SH-SY5Y (cell line): ENCODE results near the gene SHANK1.

Experiments used
- GATA2 ChIP-seq: IDR thresholded peaks from 2 replicates; pipeline ENCODE4 v1.6.1; 2011; ENCODE audit warnings: mild to moderate bottlenecking, low read depth, low read length
- GATA3 ChIP-seq: IDR thresholded peaks from 2 replicates; pipeline ENCODE4 v1.6.1; 2011; ENCODE audit warnings: low read depth, mild to moderate bottlenecking, low read length, moderate library complexity

The SHANK1 gene

DNA sequence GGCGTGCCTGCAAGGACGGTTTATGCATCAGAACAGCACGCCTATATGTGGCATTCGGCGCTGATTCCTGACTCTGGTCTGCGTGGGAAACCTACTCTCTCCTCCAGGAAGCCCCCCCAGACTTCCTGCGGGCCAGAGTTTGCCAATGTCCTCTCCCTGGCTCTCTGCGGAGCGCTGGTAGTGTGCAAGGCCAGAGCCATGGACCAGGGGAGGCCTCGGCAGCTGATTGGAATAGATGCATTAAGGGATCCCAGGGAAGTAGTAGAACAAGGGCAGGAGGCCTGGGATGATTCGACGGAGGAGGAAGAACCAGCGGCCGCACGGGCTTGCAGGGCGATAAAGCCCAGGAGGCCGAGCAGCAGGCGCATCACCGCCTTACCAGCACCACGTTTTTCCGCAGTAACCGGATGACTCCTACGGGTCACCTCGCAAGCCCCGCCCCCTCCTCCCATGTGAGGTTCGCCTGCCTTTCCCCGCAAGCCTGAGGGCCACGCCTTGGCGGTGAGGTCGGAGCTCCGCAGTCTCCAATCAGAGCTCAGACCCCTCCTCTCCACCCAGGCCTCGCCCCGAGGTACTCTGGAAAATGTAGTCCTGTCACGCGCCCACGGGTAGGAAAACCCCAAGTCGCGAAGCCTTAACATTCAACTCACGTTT is 8.6 kb upstream of the SHANK1 start:
- TF ChIP-seq GATA2 = no peak

DNA sequence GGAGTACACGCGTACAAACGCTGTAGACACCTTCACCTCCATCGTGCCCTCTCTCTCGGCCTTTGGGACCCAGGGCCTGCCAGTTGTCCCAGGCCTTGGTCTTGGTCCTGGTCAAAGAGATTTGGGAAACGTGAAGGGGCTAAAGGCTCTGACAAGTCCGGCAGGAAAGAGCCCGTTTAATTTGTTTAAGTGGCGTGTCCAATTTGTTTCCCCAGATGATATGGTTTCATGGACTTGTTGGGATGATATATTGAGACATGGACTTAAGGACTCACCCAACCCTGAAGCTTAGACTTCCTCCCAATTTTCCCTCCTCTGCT is 6.3 kb upstream of the SHANK1 start:
- TF ChIP-seq GATA3 (no peak), GATA2 (no peak)

DNA sequence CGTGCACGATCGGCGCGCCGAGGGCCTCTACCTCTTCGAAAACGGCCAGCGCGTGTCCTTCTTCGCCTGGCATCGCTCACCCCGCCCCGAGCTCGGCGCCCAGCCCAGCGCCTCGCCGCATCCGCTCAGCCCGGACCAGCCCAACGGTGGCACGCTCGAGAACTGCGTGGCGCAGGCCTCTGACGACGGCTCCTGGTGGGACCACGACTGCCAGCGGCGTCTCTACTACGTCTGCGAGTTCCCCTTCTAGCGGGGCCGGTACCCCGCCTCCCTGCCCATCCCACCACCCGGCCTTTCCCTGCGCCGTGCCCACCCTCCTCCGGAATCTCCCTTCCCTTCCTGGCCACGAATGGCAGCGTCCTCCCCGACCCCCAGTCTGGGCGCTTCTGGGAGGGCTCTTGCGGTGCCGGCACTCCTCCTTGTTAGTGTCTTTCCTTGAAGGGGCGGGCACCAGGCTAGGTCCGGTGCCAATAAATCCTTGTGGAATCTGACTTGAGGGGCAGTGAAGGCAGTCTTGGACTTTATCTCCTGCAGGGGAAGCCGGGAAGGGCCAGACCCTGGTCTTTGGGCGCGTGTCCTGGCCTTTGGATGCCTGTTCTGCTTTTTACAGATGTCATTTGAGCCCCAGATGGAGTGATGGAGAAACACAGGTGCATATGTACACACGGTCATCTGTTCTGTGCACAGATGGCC is 5.8 kb upstream of the SHANK1 start:
- TF ChIP-seq GATA2 (no peak), GATA3 (no peak)

DNA sequence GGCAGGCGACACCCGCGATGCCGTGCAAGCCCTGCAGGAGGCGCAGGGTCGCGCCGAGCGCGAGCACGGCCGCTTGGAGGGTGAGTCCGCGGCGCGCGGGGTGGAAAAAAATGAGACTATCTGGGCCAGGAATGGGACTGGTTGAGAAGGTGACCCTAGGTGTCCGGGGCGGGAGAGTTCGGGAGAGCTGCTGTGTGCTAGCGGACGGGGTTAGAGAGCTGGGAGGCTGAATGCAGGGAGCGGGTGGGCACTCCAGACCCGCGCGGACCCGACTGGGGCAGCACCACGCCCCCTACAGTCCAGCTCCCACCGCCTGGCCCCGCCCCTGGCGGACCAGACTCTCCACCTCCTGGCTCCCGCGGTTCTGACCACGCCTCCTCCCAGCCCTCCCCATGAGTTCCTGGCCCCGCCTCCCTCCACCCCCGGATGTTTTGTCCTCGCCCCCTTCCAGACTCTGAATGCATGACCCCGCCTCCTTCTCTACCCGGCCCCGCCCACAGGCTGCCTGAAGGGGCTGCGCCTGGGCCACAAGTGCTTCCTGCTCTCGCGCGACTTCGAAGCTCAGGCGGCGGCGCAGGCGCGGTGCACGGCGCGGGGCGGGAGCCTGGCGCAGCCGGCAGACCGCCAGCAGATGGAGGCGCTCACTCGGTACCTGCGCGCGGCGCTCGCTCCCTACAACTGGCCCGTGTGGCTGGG is 5.1 kb upstream of the SHANK1 start:
- TF ChIP-seq GATA2 = no peak

DNA sequence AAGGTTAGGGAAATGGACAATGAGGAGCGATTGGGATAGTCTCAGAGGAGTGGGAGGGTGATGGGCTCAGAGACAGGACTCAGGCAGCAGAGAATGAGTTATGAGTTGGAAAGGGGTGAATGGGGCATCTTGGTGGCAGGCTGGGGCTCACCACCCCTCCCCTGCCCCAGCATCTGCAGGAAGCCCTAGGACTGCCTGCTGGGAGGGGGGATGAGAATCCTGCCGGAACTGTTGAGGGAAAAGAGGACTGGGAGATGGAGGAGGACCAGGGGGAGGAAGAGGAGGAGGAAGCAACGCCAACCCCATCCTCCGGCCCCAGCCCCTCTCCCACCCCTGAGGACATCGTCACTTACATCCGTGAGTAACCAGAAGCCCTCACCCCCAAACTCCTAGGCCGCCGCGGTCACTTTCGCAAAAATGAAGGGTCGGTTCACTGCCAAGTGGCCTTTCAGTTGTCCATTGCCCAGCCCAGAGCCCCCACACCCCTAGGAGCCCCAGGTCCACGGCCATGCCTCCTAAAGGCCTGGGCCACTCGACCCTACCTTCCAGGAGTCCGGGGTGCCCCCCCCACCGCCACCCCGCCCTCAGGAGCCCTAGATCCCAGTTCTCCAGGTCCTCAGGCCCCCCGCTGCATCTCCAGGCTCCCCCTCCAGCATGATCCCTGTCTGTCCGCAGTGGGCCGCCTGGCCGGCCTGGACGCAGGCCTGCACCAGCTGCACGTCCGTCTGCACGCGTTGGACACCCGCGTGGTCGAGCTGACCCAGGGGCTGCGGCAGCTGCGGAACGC is 4.3 kb upstream of the SHANK1 start:
- no peak for TF ChIP-seq GATA2
- no peak for TF ChIP-seq GATA3

DNA sequence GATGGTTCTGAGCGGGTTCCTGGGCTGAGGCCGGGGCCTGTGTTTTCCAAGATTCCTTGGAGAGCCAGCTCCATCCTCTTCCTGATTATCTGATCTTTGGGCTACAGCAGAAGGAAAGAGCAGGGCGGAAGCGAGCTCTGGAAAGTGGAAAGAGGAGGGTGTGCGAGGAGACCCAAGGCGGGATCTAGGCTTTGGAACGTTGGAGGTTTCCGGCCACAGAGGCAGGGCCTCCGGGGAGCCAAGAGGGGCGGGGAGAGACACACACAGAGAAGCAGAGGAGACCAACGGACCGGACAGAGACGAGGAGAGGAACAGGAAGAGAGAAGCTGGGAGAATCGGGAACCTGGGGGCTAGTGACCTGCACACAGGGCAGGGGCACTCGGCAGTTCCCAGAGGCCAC is 3.5 kb upstream of the SHANK1 start, which contains the start of gene CLEC11A:
Gene CLEC11A, plus strand, starts transcription at position 296 of the 400 bp plus-strand sequence. CDS start 162 bp downstream, outside the sequence.
- no peak for TF ChIP-seq GATA2

DNA sequence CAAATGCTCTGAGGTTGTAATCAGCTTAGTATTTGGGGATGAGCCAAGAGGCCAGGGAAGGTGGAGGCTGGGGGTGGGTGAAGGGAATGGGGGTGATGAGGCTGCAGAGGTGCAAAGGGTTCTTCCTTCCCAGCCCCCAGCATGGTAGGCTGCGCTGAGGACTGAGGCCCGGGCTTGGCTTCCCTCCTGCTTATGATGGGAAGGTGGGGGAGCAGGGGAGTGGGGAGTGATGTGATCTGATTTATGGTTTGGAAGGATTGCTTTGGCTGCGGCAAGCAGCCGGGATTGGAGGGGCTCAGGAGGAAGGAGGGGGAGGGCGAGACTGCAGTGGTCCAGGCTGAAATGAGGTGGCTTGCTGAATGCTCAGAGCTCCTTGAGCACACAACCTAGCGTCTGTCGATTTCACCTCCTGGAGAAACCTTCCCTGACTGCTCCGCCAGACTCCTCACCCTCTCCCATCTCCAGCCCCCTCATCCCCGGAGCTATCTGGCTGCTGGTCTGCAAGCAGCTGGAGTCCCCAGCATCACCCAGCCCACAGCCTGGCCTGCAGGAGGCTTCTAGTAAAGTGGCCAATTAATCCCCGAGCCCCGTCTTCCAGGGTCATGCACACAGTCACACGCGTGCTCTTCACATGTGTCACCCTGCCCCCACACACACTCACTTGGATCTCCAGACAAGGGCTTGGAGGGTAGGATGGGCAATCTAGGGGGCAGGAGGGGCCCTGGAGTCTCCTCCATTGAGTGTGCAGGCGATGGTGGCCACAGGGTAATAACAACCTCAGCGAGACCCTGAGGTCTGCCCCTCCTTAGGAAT is 2.8 kb upstream of the SHANK1 start:
- TF ChIP-seq GATA2 (no peak), GATA3 (no peak)

DNA sequence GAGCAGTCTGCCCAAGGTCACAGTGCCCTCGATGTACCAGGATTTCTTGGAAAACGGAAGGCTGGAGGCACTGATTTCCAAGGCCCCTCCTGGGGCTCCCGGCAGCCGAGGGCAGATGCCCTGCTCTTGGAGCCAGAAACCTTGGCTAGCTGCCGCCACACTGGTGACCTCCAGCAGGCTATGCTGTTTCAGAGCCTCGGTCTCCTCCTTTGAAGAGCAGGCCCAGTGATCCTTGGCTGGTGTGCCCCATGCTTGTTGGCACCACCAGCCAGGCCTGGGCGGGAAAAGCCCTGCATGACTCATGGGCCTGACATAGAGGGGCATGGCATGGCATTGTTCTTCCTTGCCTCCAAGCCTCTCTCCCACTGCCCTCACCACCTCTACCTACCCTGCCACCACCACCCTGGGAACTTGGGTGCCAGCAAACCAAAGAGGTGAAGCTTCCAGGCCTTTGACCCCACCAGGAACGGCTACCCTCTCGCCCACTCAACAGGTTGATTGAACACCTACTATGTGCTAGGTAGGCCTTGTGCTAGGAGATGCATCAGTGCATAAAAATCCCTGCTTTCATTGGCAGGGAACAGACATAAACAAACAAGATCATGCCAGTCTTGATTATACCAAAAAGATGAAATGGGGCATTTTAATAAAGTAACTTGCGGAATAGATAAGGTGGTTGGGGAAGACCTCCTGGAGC is 2.0 kb upstream of the SHANK1 start:
- no peak for TF ChIP-seq GATA2
- no peak for TF ChIP-seq GATA3

DNA sequence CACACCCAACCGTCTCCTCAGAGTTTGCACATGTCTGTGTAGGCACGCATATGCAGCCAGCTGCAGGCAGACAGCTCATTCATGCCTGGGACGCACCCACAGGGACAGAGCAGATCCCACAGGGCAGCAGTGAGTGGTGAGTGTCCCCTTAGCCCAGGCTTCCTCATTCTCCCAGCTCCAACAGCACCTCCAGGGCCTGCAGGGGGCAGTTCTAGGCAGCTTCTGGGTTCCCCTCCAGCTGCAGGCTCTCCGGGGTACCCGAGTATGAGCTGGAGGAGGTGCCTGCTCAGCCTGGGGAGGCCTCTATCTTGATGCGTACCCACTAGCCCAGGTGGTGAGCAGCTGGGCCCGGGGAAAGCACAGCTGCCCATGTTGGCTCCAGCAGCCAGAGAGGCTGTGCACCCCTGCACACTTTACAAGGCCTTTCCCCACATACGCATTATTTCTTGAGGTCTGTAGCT is 1.3 kb upstream of the SHANK1 start:
- no peak for TF ChIP-seq GATA2
- TF ChIP-seq GATA3 = no peak

DNA sequence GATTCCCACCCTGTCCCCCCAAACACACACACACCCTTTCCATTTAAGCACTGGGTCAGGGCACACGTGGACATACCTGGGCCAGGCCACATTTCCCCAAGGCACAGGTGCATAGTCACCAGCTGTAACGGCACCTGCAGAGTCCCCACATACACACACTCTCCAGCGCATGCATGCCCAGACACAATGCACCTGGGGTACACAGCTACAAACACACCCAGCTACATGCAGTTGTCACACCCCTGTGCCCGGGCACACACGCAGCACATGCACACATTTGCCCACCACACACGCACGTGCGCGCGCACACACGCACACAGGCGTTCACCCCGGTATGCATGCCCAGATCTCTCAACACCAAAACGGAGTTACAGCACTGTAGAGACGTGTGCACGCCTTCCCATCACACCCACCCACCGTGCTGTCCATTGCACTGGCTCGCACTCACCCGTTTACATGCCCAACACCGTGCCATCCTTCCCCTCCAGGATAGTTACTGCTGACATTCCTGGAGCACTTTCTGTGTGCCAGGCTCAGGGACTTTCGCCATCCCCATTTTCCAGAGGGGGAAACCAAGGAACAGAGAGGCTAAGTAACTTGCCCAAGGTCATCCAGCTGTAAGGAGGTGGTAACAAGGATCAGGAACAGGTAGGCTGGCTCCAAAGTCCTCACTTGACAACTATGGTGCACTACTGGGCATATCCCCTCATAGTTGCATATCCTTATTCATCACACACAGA is 749 bp upstream of the SHANK1 start:
- TF ChIP-seq GATA2 = no peak
- TF ChIP-seq GATA3 = no peak

DNA sequence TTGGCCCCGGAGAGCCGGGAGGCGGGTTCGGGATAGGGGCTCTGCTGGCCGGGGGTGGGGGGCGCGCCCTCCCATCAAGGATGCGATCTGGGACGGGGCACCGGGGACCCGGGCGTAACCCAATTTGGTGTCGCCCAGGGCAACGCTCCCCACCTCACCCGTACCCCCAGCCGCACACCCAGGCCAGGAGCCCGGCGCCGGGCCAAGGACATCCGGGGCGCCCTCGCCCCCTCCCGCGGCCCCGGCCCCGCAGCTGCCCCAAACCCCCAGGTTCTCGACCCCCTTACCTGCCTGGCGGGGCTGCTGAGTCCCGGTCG is 525 bp downstream of the SHANK1 start:
- TF ChIP-seq GATA3 = no peak
- no peak for TF ChIP-seq GATA2

DNA sequence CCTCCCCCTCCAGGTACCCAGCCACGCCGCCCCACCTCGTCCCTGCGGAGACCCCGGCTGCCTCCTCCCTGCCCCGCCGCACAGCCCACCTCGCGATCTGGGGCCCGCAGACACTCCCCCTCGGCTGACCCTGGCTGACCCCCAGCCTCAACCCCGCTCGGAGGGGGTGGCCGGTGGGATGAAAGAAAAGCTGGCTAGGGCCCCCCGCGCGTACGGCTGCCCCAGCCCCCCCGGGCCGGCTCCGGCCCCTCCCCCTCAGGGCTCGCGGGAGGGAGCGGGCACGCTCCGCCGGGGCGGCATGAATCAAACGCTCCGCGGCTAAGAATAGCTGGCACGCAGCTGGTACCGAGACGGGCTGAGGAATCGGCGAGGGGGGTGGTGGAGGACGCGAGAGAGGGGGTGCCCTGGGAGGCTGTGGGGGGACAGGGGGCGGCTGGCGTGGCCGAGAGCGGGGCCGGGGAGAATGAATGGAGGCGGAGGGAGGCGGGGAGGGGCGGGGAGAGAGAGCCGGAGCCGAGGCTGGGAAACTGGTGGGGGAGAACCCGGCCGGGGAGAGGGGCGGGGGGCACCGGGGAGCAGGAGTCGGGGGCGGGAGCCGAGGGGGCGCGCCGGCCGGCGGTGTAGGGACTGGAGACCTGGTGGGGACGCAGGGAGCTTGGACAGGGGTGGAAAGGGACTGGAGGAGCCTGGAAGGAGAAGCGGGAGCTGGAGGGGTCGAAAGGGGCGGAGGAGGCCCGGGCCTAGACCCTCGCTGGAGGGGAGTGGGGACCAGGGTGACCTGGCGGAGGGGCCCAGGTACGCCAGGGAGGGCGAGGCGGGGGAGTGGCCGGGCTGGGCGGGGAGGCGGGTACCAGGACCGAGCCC is 1.1 kb downstream of the SHANK1 start:
- TF ChIP-seq GATA3 = no peak
- no peak for TF ChIP-seq GATA2

DNA sequence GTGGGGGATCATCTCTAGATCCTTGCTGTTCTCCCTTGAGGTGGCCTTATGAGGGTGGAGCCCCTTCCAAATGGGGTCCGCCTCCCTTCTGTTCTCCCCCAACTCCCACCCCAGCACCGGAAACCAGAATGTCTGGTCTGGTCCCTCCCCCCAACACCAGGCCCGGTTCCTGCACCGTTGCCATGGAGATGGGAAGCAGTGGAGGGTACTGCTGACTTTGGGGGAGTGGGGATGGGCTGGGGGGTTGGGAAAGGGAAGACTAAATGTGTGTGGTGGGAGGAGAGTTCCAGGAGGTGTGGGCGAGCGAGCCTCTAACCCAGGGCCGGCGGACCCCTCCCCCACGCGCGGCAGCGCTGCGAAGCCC is 1.7 kb downstream of the SHANK1 start:
- no peak for TF ChIP-seq GATA2
- no peak for TF ChIP-seq GATA3
